GM12878 (cell line): ENCODE measurements around the gene CEP63.

Experiments
- ATF7 ChIP-seq: fragments of 450-650 bp; IDR thresholded peaks from 2 replicates; pipeline ENCODE4 v1.6.1; 2016; ENCODE audit warnings: low read depth, mild to moderate bottlenecking
- CTCF ChIP-seq, 3 experiments: IDR thresholded peaks in 2 of 3; conservative IDR thresholded peaks in 1 of 3; 2 replicates each; pipeline ENCODE4 v1.5.1; 2011; ENCODE audit warnings: low read depth in 3 of 3, low read length in 3 of 3, mild to moderate bottlenecking in 3 of 3, control low read depth in 2 of 3, moderate library complexity in 2 of 3, inconsistent platforms in 1 of 3, mixed read lengths in 1 of 3; ENCODE audit not compliant: control insufficient read depth in 2 of 3, insufficient read depth in 1 of 3; ENCODE audit errors: extremely low read depth in 1 of 3
- FOS ChIP-seq: IDR thresholded peaks from 3 replicates; pipeline ENCODE4 v1.6.1; 2011; ENCODE audit warnings: borderline replicate concordance; ENCODE audit not compliant: insufficient read length; ENCODE audit errors: extremely low read depth
- HDAC2 ChIP-seq: fragments of 200-600 bp; sonication (generic); IDR thresholded peaks from 2 replicates; pipeline ENCODE4 v1.6.1; 2017
- MTA3 ChIP-seq: IDR thresholded peaks from 2 replicates; pipeline ENCODE4 v1.6.1; 2012; ENCODE audit warnings: low read length, inconsistent platforms, borderline replicate concordance
- MXI1 ChIP-seq: fragments of 150-350 bp; IDR thresholded peaks from 2 replicates; pipeline ENCODE4 v1.6.1; 2011; ENCODE audit warnings: low read depth, mild to moderate bottlenecking, inconsistent platforms, low read length, improper control_type of control experiment
- PAX5 ChIP-seq: IDR thresholded peaks from 2 replicates; pipeline ENCODE4 v1.6.1; 2011; ENCODE audit warnings: low read depth, low read length, borderline replicate concordance
- POLR2A ChIP-seq: IDR thresholded peaks from 2 replicates; pipeline ENCODE4 v1.6.1; 2011; ENCODE audit warnings: low read depth, mild to moderate bottlenecking, low read length
- POLR2AphosphoS2 ChIP-seq: IDR thresholded peaks from 2 replicates; pipeline ENCODE4 v1.6.1; 2011; ENCODE audit warnings: low read depth, mild to moderate bottlenecking, low read length, improper control_type of control experiment, moderate library complexity
- SPI1 ChIP-seq: IDR thresholded peaks from 2 replicates; pipeline ENCODE4 v1.6.1; 2011; ENCODE audit warnings: low read depth, mild to moderate bottlenecking, low read length, moderate library complexity, borderline replicate concordance; ENCODE audit not compliant: insufficient read depth
- SRF ChIP-seq, 2 experiments: IDR thresholded peaks; 2 replicates each; pipeline ENCODE4 v1.6.1; 2011; ENCODE audit warnings: low read depth in 2 of 2, low read length in 2 of 2, mild to moderate bottlenecking in 1 of 2, moderate library complexity in 1 of 2
- TAF1 ChIP-seq: IDR thresholded peaks from 2 replicates; pipeline ENCODE4 v1.6.1; 2011; ENCODE audit warnings: mild to moderate bottlenecking, low read depth, low read length, borderline replicate concordance
- TARDBP ChIP-seq: IDR thresholded peaks from 2 replicates; pipeline ENCODE4 v1.6.1; 2016; ENCODE audit warnings: borderline replicate concordance
- TCF12 ChIP-seq: IDR thresholded peaks from 2 replicates; pipeline ENCODE4 v1.6.1; 2011; ENCODE audit warnings: low read depth, mild to moderate bottlenecking, low read length

- TF ChIP-seq ATF7 (no peak), CTCF (IDR thresholded peaks at IDR 0.05 in 2 of 3, conservative IDR thresholded peaks at IDR 0.05 in 1 of 3; ENCODE audit: control insufficient read depth in 2 of 3, extremely low read depth in 1 of 3, insufficient read depth in 1 of 3, low read depth in 3 of 3, low read length in 3 of 3) (no peak), PAX5 (no peak), TARDBP (no peak), POLR2AphosphoS2 (no peak), MXI1 (no peak), TCF12 (no peak), SRF (IDR thresholded peaks at IDR 0.05; ENCODE audit: low read depth in 2 of 2, low read length in 2 of 2) (no peak), SPI1 (no peak), POLR2A (no peak), HDAC2 (no peak), FOS (no peak), TAF1 (no peak), MTA3 (no peak)
These were observed 60.0 kb downstream of the CEP63 start for GRCh38 chr3:134545818-134546217.
